Fibroblast of lung (primary cell): ENCODE results near the gene ANKS1B. TPM values are rescaled to one million over a fixed set of nuclear protein-coding genes. Genes with fewer than 3 reads are reported as not detected.
A peak's percentile ranks its signal among the peaks of the same experiment; 100 is the strongest.

Source experiments
- DNase-seq, 2 donors: peaks; one replicate each; pipeline versions ENCODE4 v3.0.0 to v3.0.0-alpha.2; 2010; ENCODE audit warnings: low read depth in 2 of 2
- H2AFZ ChIP-seq: 2 replicates; pipeline ENCODE4 v1.5.1; 2012; ENCODE audit warnings: low read length, control low read depth, inconsistent platforms
- H3K27ac ChIP-seq: 2 replicates; pipeline ENCODE4 v1.5.1; 2011; ENCODE audit warnings: low read length, control low read depth; ENCODE audit not compliant: insufficient read depth
- H3K27me3 ChIP-seq: 2 replicates; pipeline ENCODE4 v1.5.1; 2011; ENCODE audit warnings: mild to moderate bottlenecking, low read length; ENCODE audit not compliant: control insufficient read depth, insufficient read depth
- H3K36me3 ChIP-seq: 2 replicates; pipeline ENCODE4 v1.5.1; 2011; ENCODE audit warnings: low read length; ENCODE audit not compliant: control insufficient read depth, insufficient read depth
- H3K4me1 ChIP-seq: 2 replicates; pipeline ENCODE4 v1.5.1; 2011; ENCODE audit warnings: low read length; ENCODE audit not compliant: control insufficient read depth, insufficient read depth; ENCODE audit errors: extremely low read depth
- H3K4me2 ChIP-seq: 2 replicates; pipeline ENCODE4 v1.5.1; 2011; ENCODE audit warnings: low read length, control low read depth; ENCODE audit not compliant: insufficient read depth; ENCODE audit errors: extremely low read depth
- H3K4me3 ChIP-seq, 4 experiments: fragments of 200-600 bp in 1 of 4; sonication (generic) in 1 of 4; replicated peaks in 1 of 4; 2 replicates each; pipeline ENCODE4 v1.5.1; 2011 to 2016; ENCODE audit warnings: low read length in 4 of 4, low read depth in 3 of 4, mild to moderate bottlenecking in 3 of 4, control low read depth in 2 of 4, inconsistent platforms in 1 of 4, mixed read lengths in 1 of 4; ENCODE audit not compliant: insufficient read depth in 1 of 4; ENCODE audit errors: control extremely low read depth in 1 of 4
- H3K79me2 ChIP-seq: 2 replicates; pipeline ENCODE4 v1.5.1; 2012; ENCODE audit warnings: mild to moderate bottlenecking, low read length, inconsistent platforms; ENCODE audit not compliant: control insufficient read depth, insufficient read depth
- H3K9ac ChIP-seq: 2 replicates; pipeline ENCODE4 v1.5.1; 2011; ENCODE audit warnings: mild to moderate bottlenecking, low read length, control low read depth; ENCODE audit not compliant: insufficient read depth
- H3K9me3 ChIP-seq: 2 replicates; pipeline ENCODE4 v1.5.1; 2012; ENCODE audit warnings: low read depth, low read length; ENCODE audit not compliant: control insufficient read depth, insufficient read depth
- H4K20me1 ChIP-seq: 2 replicates; pipeline ENCODE4 v1.5.1; 2011; ENCODE audit warnings: low read length; ENCODE audit not compliant: control insufficient read depth, insufficient read depth; ENCODE audit errors: extremely low read depth
- CTCF ChIP-seq, 2 donors: IDR thresholded peaks in 1 of 2; conservative IDR thresholded peaks in 1 of 2; 1 replicate in 1 of 2; 2 replicates in 1 of 2; pipeline ENCODE4 v1.5.1; 2011 to 2012; ENCODE audit warnings: low read length in 2 of 2, control low read depth in 1 of 2, inconsistent platforms in 1 of 2, low read depth in 1 of 2, mild to moderate bottlenecking in 1 of 2
- EZH2 ChIP-seq: IDR thresholded peaks from 2 replicates; pipeline ENCODE4 v1.5.1; 2012; ENCODE audit warnings: low read length, control low read depth, mild to moderate bottlenecking; ENCODE audit errors: missing control alignments
- polyA plus RNA-seq, 2 donors: library from polyadenylated mRNA; depleted of rRNA in 1 of 2; stranded (reverse) in 1 of 2; unstranded in 1 of 2; fragments of >200 nt; gene quantifications; 2 replicates each; pipeline ENCODE4 v1.2.1, GENCODE V29; 2011 to 2012; ENCODE audit warnings: missing spikeins in 1 of 2
- total RNA-seq: library from RNA; depleted of rRNA; stranded (reverse); fragments of >200 nt; gene quantifications from 2 replicates; pipeline ENCODE4 v1.2.1, GENCODE V29; 2014

ANKS1B gene
- total and polyA plus RNA-seq, 2 donors (not counting 1 experiment from before 2014, with no cell fraction given): 0.11 to 0.83 TPM

DNA sequence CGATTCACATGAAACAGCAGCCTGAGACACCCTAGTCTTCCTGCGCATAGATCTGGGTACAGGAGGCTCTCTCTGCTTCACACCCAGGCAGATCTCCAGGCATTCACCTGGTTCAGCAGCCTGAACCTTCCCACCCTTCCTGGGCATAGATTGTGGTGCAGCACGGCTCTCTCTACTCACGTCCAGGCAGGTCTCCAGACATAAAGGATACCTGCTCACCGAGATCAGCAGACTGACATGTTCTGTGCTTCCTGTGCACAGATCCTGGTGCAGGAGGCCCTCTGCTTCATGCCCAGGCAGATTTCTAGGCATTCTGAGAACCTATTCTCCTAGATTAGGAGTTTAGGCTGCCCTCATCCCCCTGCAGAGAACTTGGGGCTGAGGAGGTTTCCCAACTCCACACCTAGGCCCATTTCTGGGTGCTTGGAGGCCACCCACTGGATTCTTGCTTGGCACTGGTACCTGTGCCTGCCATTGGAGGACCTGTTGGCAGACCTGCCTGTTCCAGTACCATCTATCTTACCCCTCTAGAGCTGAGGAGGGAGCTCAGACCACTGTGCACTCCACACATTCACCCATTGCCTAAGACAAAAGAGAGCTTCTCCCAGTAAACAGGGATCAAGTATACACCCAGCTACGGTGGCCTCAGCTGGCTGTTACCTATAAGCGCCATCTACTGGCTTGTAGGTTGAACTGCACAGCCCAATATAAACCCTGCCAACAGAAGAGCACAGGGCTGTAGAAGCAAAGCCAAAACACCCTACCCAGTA, 365.2 kb downstream of the ANKS1B start:
- DNase-seq: peak; percentile 39 to 40
- no peak overlapping the region for H2AFZ ChIP-seq
- H3K4me3 ChIP-seq: no peak overlapping the region
- no peak overlapping the region for H3K27ac ChIP-seq
- no peaks in the 10 kb centered on the region for H4K20me1 ChIP-seq
- TF ChIP-seq CTCF (conservative IDR thresholded peaks at IDR 0.05 in 1 of 2, IDR thresholded peaks at IDR 0.05 in 1 of 2; ENCODE audit: low read depth in 1 of 2, low read length in 2 of 2) (peak in 1 of 2 donors; percentile 70), EZH2 (no peak)
- no peak overlapping the region for H3K4me2 ChIP-seq
- H3K9me3 ChIP-seq: no peaks in the 10 kb centered on the region
- no peaks in the 10 kb centered on the region for H3K4me1 ChIP-seq
- H3K79me2 ChIP-seq: no peaks in the 10 kb centered on the region
- H3K27me3 ChIP-seq: no peaks in the 10 kb centered on the region
- H3K36me3 ChIP-seq: no peaks in the 10 kb centered on the region
- H3K9ac ChIP-seq: no peak overlapping the region

DNA sequence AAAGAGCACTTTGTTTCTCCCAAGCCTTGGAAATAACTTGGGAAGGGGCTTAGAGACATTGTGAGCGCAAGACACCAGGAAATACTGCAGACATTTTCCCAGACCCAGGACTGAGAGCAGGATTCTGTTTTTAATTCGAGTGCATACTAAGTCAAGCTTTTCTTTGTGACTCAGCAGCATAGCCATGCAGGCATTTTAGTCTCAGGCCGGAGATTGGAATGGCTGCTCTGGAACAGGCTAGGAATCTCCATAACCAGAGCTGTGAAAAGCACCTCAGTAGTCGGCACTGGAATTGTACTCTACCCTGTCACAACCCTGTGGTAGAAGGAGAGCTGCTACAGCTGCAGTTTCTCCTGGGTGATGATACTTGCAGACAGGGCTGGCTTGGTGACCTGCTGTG, 366.1 kb downstream of the ANKS1B start:
- Histone ChIP-seq H3K36me3 (no peaks in the 10 kb centered on the region), H3K9me3 (no peaks in the 10 kb centered on the region), H3K4me2 (no peak overlapping the region), H3K4me3 (no peak overlapping the region), H2AFZ (no peak overlapping the region), H3K4me1 (no peaks in the 10 kb centered on the region), H4K20me1 (no peaks in the 10 kb centered on the region), H3K27ac (no peak overlapping the region), H3K79me2 (no peaks in the 10 kb centered on the region), H3K27me3 (no peaks in the 10 kb centered on the region), H3K9ac (no peak overlapping the region)
- TF ChIP-seq EZH2: no peak
- no peak for TF ChIP-seq CTCF (conservative IDR thresholded peaks at IDR 0.05 in 1 of 2, IDR thresholded peaks at IDR 0.05 in 1 of 2; ENCODE audit: low read depth in 1 of 2, low read length in 2 of 2)
- DNase-seq: peak in 1 of 2 donors; percentile 58

- H3K79me2 ChIP-seq: no peaks in the 10 kb centered on the region
- peak in 1 of 2 donors; percentile 49 for DNase-seq
- no peak for TF ChIP-seq CTCF (conservative IDR thresholded peaks at IDR 0.05 in 1 of 2, IDR thresholded peaks at IDR 0.05 in 1 of 2; ENCODE audit: low read depth in 1 of 2, low read length in 2 of 2)
- no peak for TF ChIP-seq EZH2
- H3K36me3 ChIP-seq: no peaks in the 10 kb centered on the region
- H3K4me1 ChIP-seq: no peaks in the 10 kb centered on the region
- no peak overlapping the region for H3K4me3 ChIP-seq
- no peaks in the 10 kb centered on the region for H3K9me3 ChIP-seq
- H4K20me1 ChIP-seq: no peaks in the 10 kb centered on the region
- H3K27ac ChIP-seq: no peak overlapping the region
- H3K4me2 ChIP-seq: no peak overlapping the region
- H3K9ac ChIP-seq: no peak overlapping the region
- no peak overlapping the region for H2AFZ ChIP-seq
- no peaks in the 10 kb centered on the region for H3K27me3 ChIP-seq
Measured at GRCh38 chr12:99611599-99611998, 373.1 kb downstream of the ANKS1B start.
